Activated T-cell treated with anti-CD3 and anti-CD28 coated beads, Interleukin-2, amount 50 U/mL, for 48 hours (primary cell): ENCODE measurements around the gene COL5A3.
"Not testable (repeated sequence)": the region's sequence is repeated elsewhere in the genome, so short reads cannot be mapped to it uniquely, and the experiment has no call there.

Source experiments
- DNase-seq, 2 experiments: peaks; one replicate each; pipeline ENCODE4 v3.0.0-alpha.2; 2020

COL5A3 gene

GRCh38 chr19:9934132-9934950, 76.0 kb downstream of the COL5A3 start:
- DNase-seq, result peak; percentile 93 to 96

GRCh38 chr19:9932835-9933234, 77.5 kb downstream of the COL5A3 start:
- no peak for DNase-seq

GRCh38 chr19:9931629-9932028, 78.7 kb downstream of the COL5A3 start:
- no peak for DNase-seq

- no peak for DNase-seq
Observed at GRCh38 chr19:9923440-9923839, 86.9 kb downstream of the COL5A3 start.

GRCh38 chr19:9922782-9923379, 87.4 kb downstream of the COL5A3 start:
- DNase-seq, result not testable (repeated sequence)

GRCh38 chr19:9917321-9917720, 93.0 kb downstream of the COL5A3 start:
- DNase-seq, result no peak

GRCh38 chr19:9916719-9917118, 93.6 kb downstream of the COL5A3 start:
- DNase-seq, result no peak

- DNase-seq, result peak; percentile 87 to 91
Observed at GRCh38 chr19:9914315-9915207, 95.7 kb downstream of the COL5A3 start.

GRCh38 chr19:9914001-9914314, 96.3 kb downstream of the COL5A3 start:
- no peak for DNase-seq

- no peak for DNase-seq
Observed at GRCh38 chr19:9913237-9914000, 96.9 kb downstream of the COL5A3 start.

- no peak for DNase-seq
Observed at GRCh38 chr19:9912551-9913236, 97.6 kb downstream of the COL5A3 start.

- no peak for DNase-seq
Observed at GRCh38 chr19:9911524-9912185, 98.6 kb downstream of the COL5A3 start.

- no peak for DNase-seq
Observed at GRCh38 chr19:9910625-9911024, 99.7 kb downstream of the COL5A3 start.
